ENCODE measurements around the gene SHROOM2. TPM values are rescaled to one million over a fixed set of nuclear protein-coding genes. Genes with fewer than 3 reads are reported as not detected.

The SHROOM2 gene
- total and polyA plus RNA-seq, 2 donors (not counting 1 experiment from before 2014, with no cell fraction given) = under 0.01 to 6.3 TPM

DNA sequence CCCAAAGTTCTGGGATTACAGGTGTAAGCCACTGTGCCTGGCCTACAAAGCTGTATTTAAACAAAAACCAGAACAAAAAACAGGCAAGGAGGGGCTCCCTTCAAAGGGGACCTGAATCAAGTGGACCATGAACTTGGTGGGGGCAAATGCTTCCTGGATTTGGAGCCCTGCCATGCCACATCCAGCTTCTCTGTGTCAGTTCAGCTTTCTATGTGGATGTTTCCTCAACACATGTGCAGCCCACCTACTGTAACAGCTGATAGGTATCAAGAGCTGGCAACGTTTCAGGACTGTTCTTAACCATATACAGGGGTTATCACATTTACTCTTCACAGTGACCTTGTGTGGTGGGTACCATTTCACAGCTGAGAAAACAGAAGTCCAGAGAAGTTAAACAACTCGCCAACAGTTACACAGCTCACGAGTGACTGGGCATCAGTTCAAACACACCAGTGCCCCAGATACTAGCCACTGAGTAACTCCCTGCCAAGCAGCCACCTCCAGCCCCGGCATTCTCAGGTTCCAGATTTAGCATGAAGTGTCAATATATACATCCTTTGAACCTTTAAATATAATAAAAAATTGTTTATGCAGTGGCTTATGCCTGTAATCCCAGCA lies 28.1 kb upstream of the SHROOM2 start:
- H3K4me3 ChIP-seq (replicated peaks in 1 of 4; ENCODE audit: control extremely low read depth in 1 of 4, insufficient read depth in 1 of 4, low read depth in 3 of 4, low read length in 4 of 4) = no peak overlapping the region
- H3K27me3 ChIP-seq (ENCODE audit: control insufficient read depth, insufficient read depth, low read length) = no peaks in the 10 kb centered on the region
- no peak overlapping the region for H3K27ac ChIP-seq (ENCODE audit: insufficient read depth, low read length)
- H3K4me1 ChIP-seq (ENCODE audit: control insufficient read depth, extremely low read depth, insufficient read depth, low read length) = no peaks in the 10 kb centered on the region
- H3K4me2 ChIP-seq (ENCODE audit: extremely low read depth, insufficient read depth, low read length) = no peak overlapping the region
- DNase-seq (ENCODE audit: low read depth in 2 of 2) = no peak
- TF ChIP-seq EZH2 (IDR thresholded peaks at IDR 0.05; ENCODE audit: low read length, missing control alignments) = no peak
- no peak for TF ChIP-seq CTCF (conservative IDR thresholded peaks at IDR 0.05 in 1 of 2, IDR thresholded peaks at IDR 0.05 in 1 of 2; ENCODE audit: low read depth in 1 of 2, low read length in 2 of 2)
- H3K36me3 ChIP-seq (ENCODE audit: control insufficient read depth, insufficient read depth, low read length) = no peaks in the 10 kb centered on the region
- no peaks in the 10 kb centered on the region for H3K79me2 ChIP-seq (ENCODE audit: control insufficient read depth, insufficient read depth, low read length)
- H3K9ac ChIP-seq (ENCODE audit: insufficient read depth, low read length) = no peak overlapping the region
- no peaks in the 10 kb centered on the region for H4K20me1 ChIP-seq (ENCODE audit: control insufficient read depth, extremely low read depth, insufficient read depth, low read length)
- no peaks in the 10 kb centered on the region for H3K9me3 ChIP-seq (ENCODE audit: control insufficient read depth, insufficient read depth, low read depth, low read length)
- H2AFZ ChIP-seq (ENCODE audit: low read length) = no peak overlapping the region

- TF ChIP-seq EZH2 (IDR thresholded peaks at IDR 0.05; ENCODE audit: low read length, missing control alignments) = no peak
Observed at GRCh38 chrX:9759337-9759736, 26.9 kb upstream of the SHROOM2 start.

GRCh38 chrX:9765072-9765736 lies 21.0 kb upstream of the SHROOM2 start:
- Histone ChIP-seq H2AFZ (ENCODE audit: low read length) (no peak overlapping the region), H3K9ac (ENCODE audit: insufficient read depth, low read length) (no peak overlapping the region), H3K27ac (ENCODE audit: insufficient read depth, low read length) (no peak overlapping the region), H3K4me2 (ENCODE audit: extremely low read depth, insufficient read depth, low read length) (no peak overlapping the region), H3K27me3 (ENCODE audit: control insufficient read depth, insufficient read depth, low read length) (no peaks in the 10 kb centered on the region), H3K79me2 (ENCODE audit: control insufficient read depth, insufficient read depth, low read length) (no peaks in the 10 kb centered on the region), H3K4me1 (ENCODE audit: control insufficient read depth, extremely low read depth, insufficient read depth, low read length) (no peaks in the 10 kb centered on the region), H3K36me3 (ENCODE audit: control insufficient read depth, insufficient read depth, low read length) (no peaks in the 10 kb centered on the region), H4K20me1 (ENCODE audit: control insufficient read depth, extremely low read depth, insufficient read depth, low read length) (no peaks in the 10 kb centered on the region), H3K9me3 (ENCODE audit: control insufficient read depth, insufficient read depth, low read depth, low read length) (no peaks in the 10 kb centered on the region), H3K4me3 (replicated peaks in 1 of 4; ENCODE audit: control extremely low read depth in 1 of 4, insufficient read depth in 1 of 4, low read depth in 3 of 4, low read length in 4 of 4) (no peak overlapping the region)
- no peak for TF ChIP-seq EZH2 (IDR thresholded peaks at IDR 0.05; ENCODE audit: low read length, missing control alignments)
- no peak for TF ChIP-seq CTCF (conservative IDR thresholded peaks at IDR 0.05 in 1 of 2, IDR thresholded peaks at IDR 0.05 in 1 of 2; ENCODE audit: low read depth in 1 of 2, low read length in 2 of 2)
- no peak for DNase-seq (ENCODE audit: low read depth in 2 of 2)

More at GRCh38 chrX:9759337-9759736, 26.9 kb upstream of the SHROOM2 start:
- H3K9ac ChIP-seq (ENCODE audit: insufficient read depth, low read length) = no peak overlapping the region
- H3K4me2 ChIP-seq (ENCODE audit: extremely low read depth, insufficient read depth, low read length) = no peak overlapping the region
- H3K79me2 ChIP-seq (ENCODE audit: control insufficient read depth, insufficient read depth, low read length) = no peaks in the 10 kb centered on the region
- no peaks in the 10 kb centered on the region for H3K36me3 ChIP-seq (ENCODE audit: control insufficient read depth, insufficient read depth, low read length)
- no peaks in the 10 kb centered on the region for H3K9me3 ChIP-seq (ENCODE audit: control insufficient read depth, insufficient read depth, low read depth, low read length)
- H3K27ac ChIP-seq (ENCODE audit: insufficient read depth, low read length) = no peak overlapping the region
- H2AFZ ChIP-seq (ENCODE audit: low read length) = no peak overlapping the region
- DNase-seq (ENCODE audit: low read depth in 2 of 2) = no peak
- no peak overlapping the region for H3K4me3 ChIP-seq (replicated peaks in 1 of 4; ENCODE audit: control extremely low read depth in 1 of 4, insufficient read depth in 1 of 4, low read depth in 3 of 4, low read length in 4 of 4)
- no peaks in the 10 kb centered on the region for H3K27me3 ChIP-seq (ENCODE audit: control insufficient read depth, insufficient read depth, low read length)
- H4K20me1 ChIP-seq (ENCODE audit: control insufficient read depth, extremely low read depth, insufficient read depth, low read length) = no peaks in the 10 kb centered on the region
- no peaks in the 10 kb centered on the region for H3K4me1 ChIP-seq (ENCODE audit: control insufficient read depth, extremely low read depth, insufficient read depth, low read length)
